Common myeloid progenitor, CD34-positive (primary cell): ENCODE results near the gene CDH23.

Source experiments
- CTCF ChIA-PET: fragments of 350-600 bp; sonication (Branson Sonifier 250); formaldehyde crosslinking; loops from one replicate; lab custom pipeline; 2021; ENCODE audit warnings: antibody characterized with exemption; lab: Charles Lee
- POLR2A ChIA-PET: fragments of 350-600 bp; sonication (Branson Sonifier 250); formaldehyde crosslinking; loops from one replicate; lab custom pipeline; 2021; ENCODE audit warnings: antibody characterized with exemption; lab: Charles Lee
- DNase-seq, 3 donors: peaks; one replicate each; pipeline versions ENCODE4 v3.0.0 to v3.0.0-alpha.2; 2013
- H3K27ac ChIP-seq, 2 experiments: 1 replicate in 1 of 2; 2 replicates in 1 of 2; pipeline ENCODE4 v1.7.0; 2013; ENCODE audit warnings: inconsistent platforms in 2 of 2, low read length in 2 of 2, mild to moderate bottlenecking in 2 of 2, low read depth in 1 of 2, moderate library complexity in 1 of 2; ENCODE audit not compliant: severe bottlenecking in 2 of 2, insufficient read depth in 1 of 2, poor library complexity in 1 of 2
- H3K27me3 ChIP-seq, 5 experiments: replicated peaks in 2 of 5; 1 replicate in 3 of 5; 2 replicates in 2 of 5; pipeline versions ENCODE4 v1.6.1 to v1.7.0; 2013; ENCODE audit warnings: low read length in 4 of 5, mild to moderate bottlenecking in 2 of 5, moderate library complexity in 2 of 5, inconsistent platforms in 1 of 5; ENCODE audit not compliant: insufficient read depth in 5 of 5, control insufficient read depth in 4 of 5
- H3K36me3 ChIP-seq, 4 experiments: 1 replicate in 2 of 4; 2 replicates in 2 of 4; pipeline versions ENCODE4 v1.6.1 to v1.7.0; 2013; ENCODE audit warnings: low read length in 3 of 4, control low read depth in 1 of 4, mild to moderate bottlenecking in 1 of 4; ENCODE audit not compliant: control insufficient read depth in 4 of 4, insufficient read depth in 4 of 4
- H3K4me1 ChIP-seq, 4 experiments: 1 replicate in 3 of 4; 2 replicates in 1 of 4; pipeline versions ENCODE4 v1.6.1 to v1.7.1; 2013; ENCODE audit warnings: low read length in 3 of 4, mild to moderate bottlenecking in 3 of 4, control low read depth in 1 of 4, inconsistent platforms in 1 of 4, moderate library complexity in 1 of 4; ENCODE audit not compliant: control insufficient read depth in 4 of 4, insufficient read depth in 4 of 4; ENCODE audit errors: control extremely low read depth in 1 of 4
- H3K4me3 ChIP-seq, 7 experiments: 1 replicate in 4 of 7; 2 replicates in 3 of 7; pipeline versions ENCODE4 v1.5.1 to v1.7.0; 2013; ENCODE audit warnings: mild to moderate bottlenecking in 7 of 7, low read length in 6 of 7, moderate library complexity in 6 of 7, inconsistent platforms in 2 of 7, low read depth in 2 of 7, control low read depth in 1 of 7; ENCODE audit not compliant: insufficient read depth in 4 of 7, control insufficient read depth in 1 of 7; ENCODE audit errors: extremely low read depth in 1 of 7
- H3K9me3 ChIP-seq, 5 experiments: 1 replicate in 4 of 5; 2 replicates in 1 of 5; pipeline versions ENCODE4 v1.6.1 to v1.7.1; 2013; ENCODE audit warnings: low read length in 4 of 5, mild to moderate bottlenecking in 2 of 5, inconsistent platforms in 1 of 5, low read depth in 1 of 5, moderate library complexity in 1 of 5; ENCODE audit not compliant: control insufficient read depth in 4 of 5, insufficient read depth in 2 of 5; ENCODE audit errors: control extremely low read depth in 1 of 5
- WGBS: methylation state at CpG from one replicate; pipeline ENCODE4 v1.1.5; 2013; ENCODE audit not compliant: insufficient coverage; 5-methylcytosine and 5-hydroxymethylcytosine counted together

CDH23 gene

DNA sequence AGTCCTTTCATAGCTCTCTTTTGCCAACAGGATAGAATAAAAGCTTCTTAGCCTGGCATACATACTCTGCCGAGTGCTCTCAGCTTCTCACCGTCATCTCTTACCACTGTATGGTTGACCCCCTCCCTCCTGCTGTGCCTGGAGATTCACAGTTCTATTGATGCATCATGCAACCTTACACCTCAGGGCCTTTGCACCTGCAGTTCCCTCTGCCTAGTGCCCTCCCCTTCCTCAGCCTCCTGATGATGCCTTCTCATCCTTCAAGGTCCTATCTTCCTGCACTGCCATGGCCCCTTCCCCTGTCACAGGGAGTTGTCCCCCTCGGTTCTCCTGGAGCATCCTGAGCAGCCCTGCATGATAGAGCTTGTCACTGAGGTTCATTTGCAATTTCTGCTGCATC lies 81.5 kb downstream of the CDH23 start:
- ChIA-PET POLR2A (no interaction called here), CTCF (no interaction called here)
- Histone ChIP-seq H3K27ac (no peak overlapping the region), H3K4me1 (peaks cover 0 to 22% (median 19%) of the 10 kb centered on the region in 4 experiments), H3K4me3 (no peak overlapping the region), H3K27me3 (no peaks in the 10 kb centered on the region), H3K36me3 (no peaks in the 10 kb centered on the region), H3K9me3 (no peaks in the 10 kb centered on the region)
- 98% methylated on average over 3 of the region's 3 CpGs for WGBS
- no peak for DNase-seq

DNA sequence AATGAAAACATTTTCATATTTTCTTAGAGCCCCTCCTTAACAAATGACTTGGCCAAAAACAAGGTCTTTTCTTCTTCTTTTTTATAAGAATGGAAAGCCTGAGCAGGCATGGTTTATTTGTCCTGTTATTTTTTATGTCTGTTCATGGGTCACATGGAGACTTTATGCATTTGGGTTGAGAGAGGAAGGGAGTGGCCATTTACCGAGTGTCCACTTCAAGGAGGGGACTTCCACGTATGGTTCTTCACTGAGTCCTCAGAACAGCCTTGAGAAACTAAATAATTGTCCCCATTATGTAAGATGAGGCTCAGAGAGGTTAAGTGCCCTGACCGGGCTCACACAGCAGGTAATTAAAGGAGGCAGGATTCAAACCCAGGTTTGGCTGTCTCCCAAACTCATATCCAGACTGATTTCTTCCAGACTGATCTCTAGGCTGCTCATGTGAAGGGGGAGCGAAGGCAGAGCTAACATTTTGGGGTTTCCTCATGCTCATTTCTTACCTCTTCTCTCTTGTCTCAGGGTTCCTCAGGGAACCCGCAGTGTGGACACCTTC lies 82.2 kb downstream of the CDH23 start:
- Histone ChIP-seq H3K27me3 (no peaks in the 10 kb centered on the region), H3K4me3 (no peak overlapping the region), H3K9me3 (no peaks in the 10 kb centered on the region), H3K36me3 (no peaks in the 10 kb centered on the region), H3K4me1 (peaks cover 0 to 22% (median 19%) of the 10 kb centered on the region in 4 experiments), H3K27ac (no peak overlapping the region)
- no peak for DNase-seq
- 82% methylated on average over 4 of the region's 5 CpGs for WGBS
- ChIA-PET CTCF (no interaction called here), POLR2A (no interaction called here)

DNA sequence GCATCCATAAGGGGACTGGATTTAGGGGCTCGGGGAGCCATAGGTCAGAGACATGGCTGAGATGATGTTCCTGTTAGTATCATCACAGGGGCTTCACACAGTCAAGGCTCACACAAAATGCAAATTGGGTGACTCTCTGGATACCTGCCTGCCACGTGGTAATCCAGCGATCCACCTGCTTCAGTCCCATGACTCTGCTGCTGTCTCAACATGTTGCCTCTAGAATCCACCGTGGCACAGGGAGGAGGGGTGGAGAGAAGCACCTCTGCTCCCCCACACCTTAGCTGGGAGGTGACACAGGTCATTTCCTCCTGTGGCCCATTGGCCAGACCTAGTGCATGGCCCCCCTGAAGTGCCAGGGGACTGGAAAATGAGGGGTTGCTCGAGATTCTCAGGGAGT lies 83.1 kb downstream of the CDH23 start:
- DNase-seq = no peak
- no peak overlapping the region for H3K4me3 ChIP-seq
- no peak overlapping the region for H3K27ac ChIP-seq
- WGBS = 93% methylated on average over 5 of the region's 5 CpGs
- H3K4me1 ChIP-seq = peaks cover 0 to 17% (median 15%) of the 10 kb centered on the region in 4 experiments
- no peaks in the 10 kb centered on the region for H3K36me3 ChIP-seq
- no peaks in the 10 kb centered on the region for H3K27me3 ChIP-seq
- no peaks in the 10 kb centered on the region for H3K9me3 ChIP-seq
- ChIA-PET POLR2A (no interaction called here), CTCF (interaction anchor here (1.0 to 1.5 kb wide), 2 partner anchors 11 kb away, joined by 4 read pairs; no protein-coding TSS in a partner anchor)

DNA sequence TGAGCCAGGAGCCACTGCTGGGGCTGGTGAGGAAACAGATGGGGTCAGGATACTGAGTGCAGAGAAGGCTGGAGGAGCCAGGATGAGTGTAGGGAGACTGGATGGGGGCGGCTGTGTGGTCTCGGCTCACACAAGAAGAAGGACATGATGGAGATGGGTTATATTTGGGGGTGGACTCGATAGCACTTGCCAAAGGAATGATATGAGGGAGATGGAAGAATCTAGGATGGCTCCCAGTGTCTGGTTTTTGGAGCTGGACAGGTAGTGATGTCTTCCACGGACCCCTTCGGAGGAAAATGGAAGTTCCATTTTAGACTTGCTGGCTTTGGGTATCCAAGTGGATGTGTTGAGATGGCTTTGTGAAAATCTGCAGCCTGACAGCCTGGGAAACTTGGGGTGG lies 83.9 kb downstream of the CDH23 start:
- 100% methylated on average over 5 of the region's 5 CpGs for WGBS
- Histone ChIP-seq H3K9me3 (no peaks in the 10 kb centered on the region), H3K36me3 (no peaks in the 10 kb centered on the region), H3K4me1 (peaks cover 0 to 8% (median 7%) of the 10 kb centered on the region in 4 experiments), H3K27ac (no peak overlapping the region), H3K4me3 (no peak overlapping the region), H3K27me3 (no peaks in the 10 kb centered on the region)
- POLR2A ChIA-PET = no interaction called here
- DNase-seq = no peak
- CTCF ChIA-PET = interaction anchor here (1.0 to 1.5 kb wide), 2 partner anchors 10 to 12 kb away, joined by 4 read pairs; no protein-coding TSS in a partner anchor

DNA sequence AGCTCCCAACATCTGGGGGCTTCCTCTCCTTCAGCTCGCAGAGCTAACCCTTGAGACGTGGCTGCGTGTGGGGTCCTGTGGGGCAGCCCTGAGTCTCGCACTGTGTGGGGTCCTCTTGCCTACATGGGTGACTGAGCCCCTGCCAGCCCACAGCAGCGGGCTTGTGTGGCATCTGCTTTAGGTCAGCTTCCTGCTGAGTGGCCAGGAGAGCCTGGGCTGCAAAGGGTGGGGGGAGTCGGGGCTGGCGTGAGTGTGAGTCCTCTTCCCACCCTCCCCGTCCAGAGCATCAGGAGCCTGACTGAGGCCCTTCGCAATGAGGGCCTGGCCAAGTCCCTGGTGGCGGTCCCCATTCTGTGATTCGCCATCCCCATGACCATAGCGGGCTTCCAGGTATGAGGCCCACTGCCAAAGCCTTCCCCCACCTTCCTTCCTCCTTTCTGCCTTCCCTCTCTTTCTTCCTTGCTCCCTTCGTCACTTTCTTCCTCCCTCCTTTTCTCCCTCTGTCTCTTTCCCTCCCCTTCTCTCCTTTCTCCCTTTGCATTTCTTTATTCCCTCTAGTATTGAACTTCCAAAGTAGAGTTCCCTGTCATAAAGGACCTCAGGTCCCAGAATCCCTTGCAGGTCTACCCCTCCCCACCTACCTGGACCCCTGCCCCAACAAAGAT lies 85.2 kb downstream of the CDH23 start:
- CTCF ChIA-PET = no interaction called here
- no peak for DNase-seq
- no peaks in the 10 kb centered on the region for H3K9me3 ChIP-seq
- no peaks in the 10 kb centered on the region for H3K4me1 ChIP-seq
- no peaks in the 10 kb centered on the region for H3K36me3 ChIP-seq
- no peak overlapping the region for H3K4me3 ChIP-seq
- no peak overlapping the region for H3K27ac ChIP-seq
- no peaks in the 10 kb centered on the region for H3K27me3 ChIP-seq
- POLR2A ChIA-PET = no interaction called here
- 93% methylated on average over 10 of the region's 13 CpGs for WGBS

DNA sequence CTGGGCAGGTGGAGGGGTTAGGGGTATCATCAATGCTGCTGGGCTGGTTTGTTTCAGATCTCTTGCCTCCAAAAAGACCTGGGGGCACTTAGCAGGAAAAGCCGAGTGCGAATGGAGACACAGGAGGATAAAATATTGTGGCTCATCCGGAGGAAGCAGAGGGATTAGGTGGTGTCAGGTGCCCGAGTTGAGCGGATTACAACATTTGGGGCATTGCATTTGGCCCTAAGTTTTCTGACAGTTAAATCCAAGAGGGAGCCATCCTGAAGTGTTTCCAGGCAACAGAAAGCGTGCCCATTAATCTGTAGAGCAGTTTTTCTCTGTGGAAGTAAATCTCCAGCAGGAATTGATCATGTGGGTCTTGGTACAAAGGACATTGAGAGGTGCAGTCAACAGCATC lies 85.9 kb downstream of the CDH23 start:
- no peak for DNase-seq
- no peaks in the 10 kb centered on the region for H3K4me1 ChIP-seq
- 94% methylated on average over 6 of the region's 6 CpGs for WGBS
- no peaks in the 10 kb centered on the region for H3K9me3 ChIP-seq
- ChIA-PET CTCF (interaction anchor here (1.0 kb wide), 1 partner anchor 13 kb away, joined by 3 read pairs; no protein-coding TSS in a partner anchor), POLR2A (no interaction called here)
- no peaks in the 10 kb centered on the region for H3K27me3 ChIP-seq
- no peaks in the 10 kb centered on the region for H3K36me3 ChIP-seq
- no peak overlapping the region for H3K27ac ChIP-seq
- no peak overlapping the region for H3K4me3 ChIP-seq

DNA sequence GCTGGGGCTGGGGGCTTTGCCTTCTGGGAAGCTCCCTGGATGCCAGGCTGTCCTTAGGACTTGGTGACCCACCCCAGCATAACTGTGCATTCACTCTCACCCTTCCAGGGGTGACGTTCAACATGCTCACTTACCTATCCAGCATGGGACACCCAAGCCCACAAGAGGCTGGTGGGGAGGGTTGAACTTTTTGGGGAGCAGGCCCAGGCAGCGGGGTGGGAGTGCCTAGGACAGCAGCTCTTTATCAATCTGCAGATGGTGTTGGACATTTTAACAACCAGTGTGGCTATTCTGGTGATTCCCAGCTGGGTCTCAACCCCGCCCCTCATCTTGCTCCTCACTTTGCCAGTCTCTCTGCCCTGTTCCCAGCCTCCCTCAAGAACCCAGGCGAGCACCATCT lies 86.4 kb downstream of the CDH23 start:
- Histone ChIP-seq H3K36me3 (no peaks in the 10 kb centered on the region), H3K9me3 (peaks cover 0 to under 1% (median 0%) of the 10 kb centered on the region in 5 experiments), H3K27ac (no peak overlapping the region), H3K27me3 (no peaks in the 10 kb centered on the region), H3K4me1 (no peaks in the 10 kb centered on the region), H3K4me3 (no peak overlapping the region)
- no peak for DNase-seq
- ChIA-PET POLR2A (no interaction called here), CTCF (interaction anchor here (0.9 to 1.0 kb wide), 2 partner anchors 13 to 25 kb away, joined by 3 read pairs; no protein-coding TSS in a partner anchor)
- WGBS = 95% methylated on average over 4 of the region's 4 CpGs
